Hematopoietic multipotent progenitor cell treated with erythropoietin and hydrocortisone succinate and interleukin-3 and kit ligand, for 6 days (in vitro differentiated cells): ENCODE results near the gene HELT.
A peak's percentile ranks its signal among the peaks of the same experiment; 100 is the strongest.
"Not testable (repeated sequence)": the region's sequence is repeated elsewhere in the genome, so short reads cannot be mapped to it uniquely, and the experiment has no call there.

Experiments
- DNase-seq: peaks from one replicate; pipeline ENCODE4 v3.0.0-alpha.2; 2015

The HELT gene, protein sequence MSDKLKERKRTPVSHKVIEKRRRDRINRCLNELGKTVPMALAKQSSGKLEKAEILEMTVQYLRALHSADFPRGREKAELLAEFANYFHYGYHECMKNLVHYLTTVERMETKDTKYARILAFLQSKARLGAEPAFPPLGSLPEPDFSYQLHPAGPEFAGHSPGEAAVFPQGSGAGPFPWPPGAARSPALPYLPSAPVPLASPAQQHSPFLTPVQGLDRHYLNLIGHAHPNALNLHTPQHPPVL

DNA sequence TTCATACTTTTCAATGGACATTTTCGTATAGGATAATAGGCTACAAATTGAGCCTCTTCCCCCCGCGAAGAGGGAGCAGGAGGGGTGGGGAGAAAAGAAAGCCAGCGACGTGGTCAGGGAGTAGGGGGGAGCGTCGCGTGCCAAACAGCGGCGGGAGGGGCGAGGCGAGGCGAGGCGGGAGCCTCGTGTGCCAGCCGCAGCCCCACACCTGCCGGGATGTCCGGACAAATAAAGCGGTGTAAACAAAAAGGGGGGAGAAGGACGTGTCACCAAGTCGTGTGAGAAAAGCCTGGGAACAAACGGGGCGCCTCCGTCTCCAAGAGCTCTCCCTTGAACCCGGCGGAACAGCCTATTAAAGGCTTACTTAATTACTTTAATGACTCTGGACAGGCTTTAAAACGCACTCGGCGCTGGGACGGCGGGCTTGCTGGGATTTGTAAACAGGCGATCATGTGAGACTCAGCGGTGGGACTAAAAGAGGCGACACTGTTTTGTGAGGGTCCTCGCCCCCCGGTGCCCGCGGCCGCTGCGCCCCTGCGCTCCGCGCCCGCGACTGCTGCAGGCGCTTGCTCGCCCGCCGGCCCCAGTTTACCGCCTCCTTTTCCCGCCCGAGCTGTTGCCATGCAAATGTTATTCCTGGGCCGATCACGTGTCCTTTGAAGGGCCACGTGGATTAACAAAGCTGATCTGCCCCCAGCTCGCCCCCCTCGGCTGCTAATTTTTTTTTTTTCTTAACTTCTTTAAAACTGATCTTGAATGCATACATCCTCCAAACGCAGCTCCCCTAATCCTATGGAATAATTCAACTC lies at the start of gene HELT:
HELT (plus strand) TSS at position 527 of the 809 bp plus-strand sequence. CDS start 439 bp downstream, outside the sequence.
- no peak for DNase-seq

DNA sequence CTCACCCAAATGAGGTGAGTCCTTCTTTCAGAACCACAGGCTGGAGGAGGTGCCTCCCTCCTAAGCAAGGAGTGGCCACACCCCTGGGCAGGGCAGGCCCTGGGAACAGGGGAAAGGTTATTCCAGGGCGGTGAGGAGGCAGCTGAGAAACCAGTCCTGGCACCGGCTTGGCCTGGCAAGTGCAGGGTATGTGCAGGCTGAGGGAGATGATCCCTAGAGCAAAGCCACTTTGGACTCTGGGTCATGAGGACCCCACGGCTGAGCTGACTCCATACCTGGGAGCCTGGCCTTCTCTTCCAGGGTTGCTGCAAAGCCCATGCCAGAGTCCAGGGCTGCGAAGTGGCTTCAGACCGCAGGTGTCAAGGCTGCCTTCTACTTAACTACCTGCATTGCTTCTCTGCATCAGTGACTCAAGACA lies 49.5 kb upstream of the HELT start:
- DNase-seq: no peak

DNA sequence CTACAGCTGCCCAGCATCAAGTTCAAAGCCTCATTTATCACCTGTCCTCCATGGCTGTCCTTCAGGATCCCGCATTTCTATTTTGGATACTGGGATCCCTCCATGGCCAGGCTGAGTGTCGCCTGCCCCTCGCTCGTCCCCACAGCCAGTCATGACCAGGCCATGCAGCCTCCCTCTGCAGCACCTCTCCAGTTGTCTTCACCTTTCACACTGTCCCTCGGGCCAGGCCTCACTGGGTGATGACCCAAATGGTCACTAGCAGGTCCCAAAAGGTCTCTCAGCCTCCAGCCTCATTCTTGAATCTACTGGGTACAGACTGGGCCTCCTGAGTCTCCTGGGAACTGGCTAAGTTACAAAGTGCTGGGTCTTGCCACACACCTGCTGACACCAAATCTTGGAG lies 48.7 kb upstream of the HELT start:
- no peak for DNase-seq

DNA sequence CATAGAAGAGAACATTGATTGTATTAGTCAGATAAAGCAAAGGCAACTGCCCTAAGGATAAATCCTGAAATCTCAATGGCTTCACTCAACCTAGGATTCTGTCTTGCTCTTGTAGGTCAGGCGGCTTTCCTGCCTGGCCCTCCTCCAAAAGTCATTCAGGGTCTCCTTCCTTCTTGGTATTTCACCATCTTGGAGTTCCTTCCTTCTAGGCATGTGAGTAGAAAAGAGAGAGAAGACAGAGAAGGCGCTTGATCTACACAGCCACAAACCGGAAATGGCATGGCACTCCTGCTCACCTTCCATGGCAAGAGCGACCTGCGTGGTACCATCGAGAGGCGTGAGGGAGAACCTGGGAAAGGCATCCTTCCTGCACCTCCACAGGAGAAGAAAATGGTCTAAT lies 45.3 kb upstream of the HELT start:
- DNase-seq: no peak

DNA sequence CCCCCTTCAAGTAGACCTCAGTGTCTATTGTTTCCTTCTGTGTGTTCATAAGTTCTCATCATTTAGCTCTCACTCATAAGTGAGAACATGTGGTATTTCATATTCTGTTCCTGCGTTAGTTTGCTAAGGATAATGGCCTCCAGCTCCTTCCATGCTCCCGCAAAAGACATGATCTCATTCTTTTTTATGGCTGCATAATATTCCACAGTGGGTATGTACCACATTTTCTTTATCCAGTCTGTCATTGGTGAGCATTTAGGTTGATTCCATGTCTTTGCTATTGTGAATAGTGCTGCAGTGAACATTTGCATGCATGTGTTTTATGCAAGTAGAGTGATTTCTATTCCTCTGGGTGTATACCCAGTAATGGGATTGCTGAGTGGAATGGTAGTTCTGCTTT lies 41.9 kb upstream of the HELT start:
- DNase-seq: not testable (repeated sequence)

DNA sequence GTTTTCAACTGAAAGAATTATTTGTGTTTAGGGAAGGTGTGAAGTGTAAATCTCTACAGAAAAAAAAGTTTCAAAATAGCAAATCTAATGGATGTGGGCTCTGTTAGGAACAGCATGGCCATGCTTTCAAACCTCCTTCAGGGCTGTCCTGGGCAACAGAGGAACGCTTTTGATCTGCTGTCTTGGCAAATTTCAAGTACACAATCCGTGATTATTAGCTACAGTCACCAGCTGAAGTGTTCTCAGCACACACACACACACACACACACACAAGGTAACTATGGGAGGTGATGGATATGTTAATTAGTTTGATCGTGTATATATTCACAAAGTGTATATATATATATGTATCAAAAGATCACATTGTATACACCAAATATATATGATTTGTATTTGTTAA lies 40.5 kb upstream of the HELT start:
- no peak for DNase-seq

DNA sequence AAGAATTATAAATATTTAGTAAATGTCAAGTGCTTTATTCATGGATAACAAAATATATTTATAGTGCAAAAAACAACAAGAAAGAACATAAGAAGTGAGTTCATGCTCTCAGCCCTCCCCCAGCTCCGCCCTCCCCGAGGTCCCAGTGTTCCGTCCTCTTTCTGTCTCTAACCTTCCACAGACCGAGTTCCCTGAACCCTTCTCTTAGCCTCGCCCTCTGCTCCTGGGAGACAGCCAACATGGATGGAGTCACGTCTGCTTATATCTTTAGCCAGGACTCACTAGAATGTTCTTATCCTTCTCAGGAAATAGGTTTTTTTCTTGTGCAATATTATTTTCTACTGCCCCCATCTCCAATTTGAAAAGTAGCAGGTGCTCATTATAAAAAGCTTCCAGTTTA lies 40.1 kb upstream of the HELT start:
- no peak for DNase-seq

DNA sequence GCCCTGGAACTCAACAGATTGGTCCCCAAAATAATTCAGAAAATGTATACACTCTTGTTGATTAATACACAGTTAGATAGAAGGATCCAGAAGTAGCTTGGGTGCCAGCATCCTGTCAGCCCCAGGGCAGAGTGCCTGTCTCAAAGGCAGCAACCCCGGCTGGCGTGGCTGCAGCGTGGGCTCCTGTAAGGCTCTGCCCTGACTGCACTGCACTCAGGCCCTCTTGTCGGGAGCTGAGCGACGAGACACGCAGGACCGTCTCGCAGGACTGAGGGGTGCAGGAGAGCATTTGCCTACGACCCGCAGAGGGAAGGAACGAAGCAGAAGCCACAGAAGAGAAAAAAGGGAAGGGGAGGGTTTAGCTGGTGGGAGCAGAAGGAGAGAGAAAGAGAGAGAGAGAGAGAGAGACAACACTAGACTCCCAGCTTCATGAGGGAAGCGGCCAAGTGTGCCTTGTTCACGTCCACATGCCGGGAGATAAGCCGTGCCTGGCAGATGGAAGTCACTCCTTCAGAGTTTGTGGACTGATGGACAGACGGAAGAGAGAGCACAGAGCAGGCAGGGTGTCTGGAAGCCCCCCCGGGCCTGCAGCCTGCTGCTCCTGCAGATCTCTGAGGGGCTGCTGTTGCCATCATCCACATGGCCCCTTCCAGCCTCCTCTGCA lies 38.7 kb upstream of the HELT start:
- DNase-seq: no peak

DNA sequence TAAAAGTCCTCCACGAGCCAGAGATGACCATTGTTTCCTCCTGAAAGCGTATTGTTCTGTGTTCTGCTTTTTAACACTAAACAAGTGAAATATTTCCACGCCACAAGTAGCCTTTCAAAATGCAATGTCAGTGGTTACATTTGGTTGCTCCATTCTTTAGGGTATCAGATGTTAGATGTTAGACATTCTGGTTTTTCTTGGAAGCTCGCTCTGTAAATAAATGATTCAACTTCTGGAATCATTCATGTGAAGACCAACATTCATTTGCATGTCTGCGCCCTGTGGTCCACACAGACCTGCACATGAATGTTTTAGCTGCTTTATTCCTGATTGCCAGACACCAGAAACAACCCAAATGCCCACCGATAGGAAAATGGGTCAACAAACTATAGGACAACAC lies 38.0 kb upstream of the HELT start:
- no peak for DNase-seq

DNA sequence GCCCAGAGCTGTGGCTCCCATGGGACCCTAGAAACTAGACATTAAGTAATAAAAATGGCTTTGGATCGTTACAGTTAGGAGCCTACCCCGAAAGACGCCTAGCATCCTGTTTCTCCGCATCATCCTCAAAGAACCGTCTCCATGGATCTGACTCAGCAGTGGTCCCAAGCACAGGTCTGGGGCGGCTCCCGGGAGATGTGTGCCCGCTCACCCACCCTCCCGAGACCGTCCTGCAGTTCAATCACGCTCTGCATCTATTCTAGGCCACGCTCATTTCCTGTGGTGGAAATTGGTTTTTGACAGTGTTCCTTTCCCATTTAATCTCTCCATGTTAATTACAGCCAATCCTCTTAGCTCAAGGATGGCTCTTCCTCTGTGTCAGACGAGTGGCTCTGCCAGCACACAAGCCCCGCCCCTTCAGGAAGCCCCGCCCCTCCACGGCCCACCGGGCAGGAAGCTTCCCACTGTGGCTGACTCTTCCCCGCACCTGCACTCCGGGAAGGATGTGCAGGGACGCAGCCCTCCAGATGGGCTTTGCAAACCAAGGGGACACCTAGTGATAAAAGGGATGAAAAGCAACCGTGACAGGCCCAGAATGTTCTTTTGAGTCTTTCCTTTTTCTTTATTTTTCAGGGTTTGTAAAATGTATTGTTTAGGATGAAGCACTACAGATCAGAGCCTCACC lies 34.5 kb upstream of the HELT start:
- peak; percentile 57 for DNase-seq

DNA sequence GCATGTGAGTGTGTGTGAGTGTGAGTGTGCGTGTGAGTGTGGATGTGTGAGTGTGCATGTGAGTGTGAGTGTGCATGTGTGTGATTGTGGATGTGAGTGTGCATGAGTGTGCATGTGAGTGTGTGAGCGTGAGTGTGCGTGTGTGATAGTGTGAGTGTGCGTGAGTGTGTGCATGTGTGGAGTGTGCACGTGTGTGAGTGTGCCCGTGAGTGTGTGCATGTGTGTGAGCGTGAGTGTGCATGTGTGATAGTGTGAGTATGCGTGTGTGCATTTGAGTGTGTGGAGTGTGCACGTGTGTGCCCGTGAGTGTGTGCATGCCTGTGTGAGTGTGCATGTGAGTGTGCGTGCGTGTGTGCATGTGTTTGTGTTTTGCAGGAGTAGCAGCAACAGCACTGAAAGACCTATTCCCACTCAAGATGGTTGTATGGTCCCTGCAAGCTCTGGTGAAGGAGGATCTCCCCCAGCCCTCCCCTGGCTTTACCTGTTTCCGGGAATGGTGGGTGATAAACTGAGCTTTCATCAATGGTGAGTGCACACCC lies 30.7 kb upstream of the HELT start:
- DNase-seq: no peak

DNA sequence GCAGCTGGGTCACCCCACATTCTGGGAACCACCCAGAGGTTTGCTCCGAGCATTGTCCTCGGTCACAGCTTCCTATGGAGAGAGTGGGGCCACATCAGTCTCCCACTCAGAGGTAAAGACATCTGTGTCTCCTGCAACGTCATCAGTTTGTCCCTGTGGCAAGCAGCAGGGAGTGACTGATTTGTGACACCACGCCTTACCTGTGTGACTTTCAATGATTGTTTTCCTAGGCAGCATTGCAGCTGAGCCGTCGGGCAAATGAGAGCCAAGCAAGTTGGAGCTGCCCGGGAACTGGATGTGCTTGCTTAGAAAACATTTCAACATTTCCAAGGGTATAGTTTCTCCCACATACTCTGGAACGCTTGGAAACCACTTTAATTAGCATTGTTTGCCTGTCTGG lies 29.7 kb upstream of the HELT start:
- no peak for DNase-seq

DNA sequence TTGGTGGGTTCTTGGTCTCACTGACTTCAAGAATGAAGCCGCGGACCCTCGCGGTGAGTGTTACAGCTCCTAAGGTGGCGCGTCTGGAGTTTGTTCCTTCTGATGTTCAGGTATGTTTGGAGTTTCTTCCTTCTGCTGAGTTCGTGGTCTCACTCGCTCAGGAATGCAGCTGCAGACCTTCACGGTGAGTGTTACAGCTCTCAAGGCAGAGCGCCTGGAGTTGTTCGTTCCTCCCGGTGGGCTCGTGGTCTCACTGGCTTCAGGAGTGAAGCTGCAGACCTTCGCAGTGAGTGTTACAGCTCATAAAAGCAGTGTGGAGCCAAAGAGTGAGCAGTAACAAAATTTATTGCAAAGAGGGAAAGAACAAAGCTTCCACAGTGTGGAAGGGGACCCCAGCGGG lies 29.0 kb upstream of the HELT start:
- DNase-seq: not testable (repeated sequence)

DNA sequence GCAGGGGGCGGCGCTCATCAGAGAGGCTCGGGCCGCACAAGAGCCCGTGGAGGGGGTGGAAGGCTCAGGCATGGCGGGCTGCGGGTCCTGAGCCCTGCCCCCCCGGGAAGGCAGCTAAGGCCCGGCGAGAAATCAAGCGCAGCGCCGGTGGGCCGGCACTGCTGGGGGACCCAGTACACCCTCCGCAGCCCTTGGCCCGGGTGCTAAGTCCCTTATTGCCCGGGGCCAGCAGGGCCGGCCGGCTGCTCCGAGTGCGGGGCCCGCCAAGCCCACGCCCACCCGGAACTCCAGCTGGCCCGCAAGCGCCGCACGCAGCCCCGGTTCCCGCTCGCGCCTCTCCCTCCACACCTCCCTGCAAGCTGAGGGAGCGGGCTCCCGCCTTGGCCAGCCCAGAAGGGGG lies 28.2 kb upstream of the HELT start:
- not testable (repeated sequence) for DNase-seq

DNA sequence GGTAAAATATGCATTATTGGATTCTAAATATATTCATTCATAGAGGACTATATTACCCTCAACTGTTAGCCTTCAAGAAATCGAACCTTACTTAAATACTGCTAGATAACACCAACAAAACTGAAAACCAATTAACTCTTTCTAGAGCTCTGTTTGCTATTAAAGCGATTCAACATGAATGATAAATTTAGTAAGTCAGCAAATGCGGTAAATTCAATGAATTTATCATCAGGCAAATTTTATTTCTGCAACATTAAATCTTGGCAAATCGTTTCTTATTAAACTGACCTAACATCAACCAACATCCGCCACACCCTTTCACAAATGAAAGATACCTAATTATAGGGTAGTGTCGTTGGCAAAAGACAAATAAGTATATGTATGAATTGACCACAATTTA lies 26.4 kb upstream of the HELT start:
- DNase-seq: no peak

DNA sequence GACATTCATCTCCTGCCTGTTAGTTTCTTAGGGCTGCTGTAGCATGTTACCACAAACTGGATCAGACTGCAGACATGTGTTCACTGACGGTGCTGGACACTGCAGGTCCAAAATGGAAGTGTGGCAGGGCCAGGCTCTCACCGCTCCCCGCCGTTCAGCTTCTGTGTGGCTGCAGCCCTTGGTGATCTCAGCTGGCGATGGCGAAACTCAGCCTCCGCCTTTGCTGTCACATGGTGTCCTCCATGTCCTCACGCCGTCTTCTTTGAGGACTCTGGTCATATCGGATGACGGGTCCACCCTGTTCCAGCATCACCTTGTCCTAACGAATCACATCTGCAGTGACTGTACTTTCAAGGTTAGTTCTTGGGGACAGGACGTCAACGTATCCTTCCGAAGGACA lies 25.9 kb upstream of the HELT start:
- DNase-seq: no peak

DNA sequence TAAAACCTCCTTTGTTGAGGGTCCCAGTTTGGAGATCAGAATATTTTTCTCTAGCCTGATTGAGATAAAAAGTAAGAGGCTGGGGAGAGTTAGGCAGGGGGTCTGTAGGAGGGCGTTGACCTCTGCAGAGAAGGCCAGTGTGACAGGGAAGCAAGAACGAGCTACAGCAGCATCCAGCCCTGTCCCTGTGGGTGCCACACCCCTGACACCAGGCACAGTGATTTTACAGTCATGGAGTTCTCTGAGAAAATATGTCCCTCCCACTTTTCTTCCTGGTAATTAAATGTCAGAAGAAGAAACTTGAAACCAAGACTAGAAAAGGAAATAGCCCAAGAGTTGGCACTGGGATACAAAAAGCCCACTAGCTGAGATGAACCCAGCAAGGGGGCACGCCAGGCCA lies 25.0 kb upstream of the HELT start:
- no peak for DNase-seq

DNA sequence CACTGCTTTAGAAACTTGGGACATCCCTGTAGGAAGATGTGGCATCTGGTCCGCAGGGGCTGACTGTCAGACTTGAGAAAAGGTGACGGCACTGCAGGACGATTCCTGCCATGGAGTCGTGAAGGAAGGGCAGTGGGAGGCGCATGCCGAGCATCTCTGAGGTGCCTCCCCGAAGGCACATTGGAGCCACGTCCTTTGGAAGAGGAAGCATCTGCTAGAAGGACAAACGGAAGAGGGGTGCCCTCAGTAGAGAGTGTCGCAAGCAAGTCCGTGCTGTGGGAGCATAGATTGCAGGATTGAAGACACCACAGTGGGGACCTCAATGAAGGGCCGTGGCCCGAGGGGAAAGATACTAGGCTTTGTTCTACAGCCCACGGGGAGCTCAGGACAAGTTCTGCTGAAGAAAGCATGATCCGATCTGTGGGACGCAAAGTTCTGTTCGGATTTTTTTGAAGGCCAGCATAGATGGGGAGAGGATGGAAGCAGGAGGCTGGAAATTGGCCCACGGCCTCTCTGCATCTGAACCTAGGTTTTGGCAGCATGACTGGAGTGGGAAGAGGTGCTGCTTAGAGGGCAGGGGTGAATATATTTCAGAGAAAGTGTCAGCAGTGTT lies 24.2 kb upstream of the HELT start:
- DNase-seq: no peak

DNA sequence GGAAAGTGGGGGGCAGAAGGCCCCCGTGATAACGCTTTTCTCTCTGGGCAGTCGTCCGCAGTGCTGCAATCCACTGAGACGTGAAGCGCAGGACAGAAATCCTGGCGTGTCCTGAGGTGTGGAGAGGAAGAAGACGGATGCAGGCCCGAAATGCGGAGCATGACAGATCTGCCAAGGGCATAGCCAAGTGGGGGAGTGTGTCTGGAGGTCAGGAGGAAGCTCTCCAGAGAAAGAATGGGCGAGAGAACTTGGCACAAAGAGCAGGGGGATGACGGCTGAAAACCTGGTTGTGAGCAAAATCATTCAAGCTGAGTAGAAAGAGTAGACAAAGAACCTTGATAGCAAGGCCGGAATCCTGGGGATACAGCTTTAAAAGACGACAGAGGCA lies 23.7 kb upstream of the HELT start:
- DNase-seq: no peak

DNA sequence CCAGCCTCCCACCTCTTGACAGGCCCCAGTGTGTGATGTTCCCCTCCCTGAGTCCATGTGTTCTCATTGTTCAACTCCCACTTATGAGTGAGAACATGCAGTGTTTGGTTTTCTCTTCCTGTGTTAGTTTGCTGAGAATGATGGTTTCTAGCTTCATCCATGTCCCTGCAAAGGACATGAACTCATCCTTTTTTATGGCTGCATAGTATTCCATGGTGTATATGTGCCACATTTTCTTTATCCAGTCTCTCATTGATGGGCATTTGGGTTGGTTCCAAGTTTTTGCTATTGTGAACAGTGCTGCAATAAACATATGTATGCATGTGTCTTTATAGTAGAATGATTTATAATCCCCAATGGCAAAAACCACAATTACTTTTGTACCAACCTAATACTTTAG lies 20.6 kb upstream of the HELT start:
- DNase-seq: not testable (repeated sequence)

DNA sequence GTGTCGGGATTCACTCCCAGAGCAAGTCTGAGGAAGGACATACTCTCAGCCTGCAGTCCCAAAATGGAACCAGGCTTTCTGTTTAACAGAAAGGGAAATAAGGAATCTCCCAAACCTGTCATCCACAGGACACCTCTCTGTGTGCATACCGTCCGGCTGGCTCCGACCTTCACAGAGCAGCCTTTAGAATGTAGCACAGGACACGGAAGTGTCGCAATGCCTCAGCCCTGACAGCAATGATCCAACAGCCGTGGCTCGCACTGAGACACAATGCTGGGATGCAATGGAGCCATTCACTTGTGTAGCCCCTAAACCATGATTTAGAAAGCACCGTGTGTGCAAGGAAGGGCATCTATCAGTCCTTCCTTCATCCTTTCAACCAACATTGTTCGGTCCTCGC lies 15.5 kb upstream of the HELT start:
- no peak for DNase-seq

DNA sequence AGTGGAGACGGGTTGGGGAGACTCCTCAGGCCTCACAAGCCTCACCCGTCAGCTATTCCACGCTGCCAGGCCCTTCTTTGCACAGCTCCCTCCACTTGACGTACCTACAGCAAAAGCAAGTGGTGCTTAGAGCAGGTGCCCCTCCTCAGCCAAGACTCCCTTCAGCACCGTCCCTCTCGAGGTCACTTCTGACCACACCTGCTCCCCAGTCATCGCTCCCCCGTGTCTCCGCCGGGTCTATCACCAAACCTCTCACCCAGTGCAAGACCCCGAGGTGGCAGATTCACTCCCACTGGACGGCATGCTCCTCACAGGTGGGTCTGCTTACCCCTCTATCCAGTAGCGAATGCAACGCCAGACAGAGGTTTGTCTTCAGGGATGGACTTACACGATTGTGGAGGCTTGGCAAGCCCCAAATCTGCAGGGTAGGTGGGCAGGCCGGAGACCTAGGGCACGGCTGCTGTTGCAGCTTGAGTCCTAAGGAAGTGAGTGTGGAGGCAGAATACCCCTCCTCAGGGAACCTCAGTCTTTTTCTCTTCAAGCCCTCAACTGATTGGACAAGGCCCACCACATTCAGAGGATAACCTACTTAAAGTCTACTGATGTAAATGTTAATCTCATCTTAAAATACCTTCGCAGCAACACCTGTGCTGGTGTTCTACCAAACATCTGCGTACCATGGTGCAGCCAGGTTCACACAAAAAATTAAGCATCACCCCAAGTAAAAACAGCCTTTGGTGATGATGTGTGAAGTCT lies 14.5 kb upstream of the HELT start:
- DNase-seq: no peak
